ENCODE measurements around the gene ANKRD52.

ANKRD52 gene

GRCh38 chr12:56257071-56257470, 1.1 kb downstream of the ANKRD52 start:
- H3K9me3 ChIP-seq (ENCODE audit: insufficient read depth, low read length) = no peaks in the 10 kb centered on the region
- H3K27me3 ChIP-seq (ENCODE audit: low read depth, low read length) = no peaks in the 10 kb centered on the region
- TF ChIP-seq, protein P1, sequence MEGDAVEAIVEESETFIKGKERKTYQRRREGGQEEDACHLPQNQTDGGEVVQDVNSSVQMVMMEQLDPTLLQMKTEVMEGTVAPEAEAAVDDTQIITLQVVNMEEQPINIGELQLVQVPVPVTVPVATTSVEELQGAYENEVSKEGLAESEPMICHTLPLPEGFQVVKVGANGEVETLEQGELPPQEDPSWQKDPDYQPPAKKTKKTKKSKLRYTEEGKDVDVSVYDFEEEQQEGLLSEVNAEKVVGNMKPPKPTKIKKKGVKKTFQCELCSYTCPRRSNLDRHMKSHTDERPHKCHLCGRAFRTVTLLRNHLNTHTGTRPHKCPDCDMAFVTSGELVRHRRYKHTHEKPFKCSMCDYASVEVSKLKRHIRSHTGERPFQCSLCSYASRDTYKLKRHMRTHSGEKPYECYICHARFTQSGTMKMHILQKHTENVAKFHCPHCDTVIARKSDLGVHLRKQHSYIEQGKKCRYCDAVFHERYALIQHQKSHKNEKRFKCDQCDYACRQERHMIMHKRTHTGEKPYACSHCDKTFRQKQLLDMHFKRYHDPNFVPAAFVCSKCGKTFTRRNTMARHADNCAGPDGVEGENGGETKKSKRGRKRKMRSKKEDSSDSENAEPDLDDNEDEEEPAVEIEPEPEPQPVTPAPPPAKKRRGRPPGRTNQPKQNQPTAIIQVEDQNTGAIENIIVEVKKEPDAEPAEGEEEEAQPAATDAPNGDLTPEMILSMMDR (IDR thresholded peaks at IDR 0.05; ENCODE audit: low read depth, low read length) = no peak
- no peak for TF ChIP-seq EZH2phosphoT487 (IDR thresholded peaks at IDR 0.05; ENCODE audit: low read depth)

DNA sequence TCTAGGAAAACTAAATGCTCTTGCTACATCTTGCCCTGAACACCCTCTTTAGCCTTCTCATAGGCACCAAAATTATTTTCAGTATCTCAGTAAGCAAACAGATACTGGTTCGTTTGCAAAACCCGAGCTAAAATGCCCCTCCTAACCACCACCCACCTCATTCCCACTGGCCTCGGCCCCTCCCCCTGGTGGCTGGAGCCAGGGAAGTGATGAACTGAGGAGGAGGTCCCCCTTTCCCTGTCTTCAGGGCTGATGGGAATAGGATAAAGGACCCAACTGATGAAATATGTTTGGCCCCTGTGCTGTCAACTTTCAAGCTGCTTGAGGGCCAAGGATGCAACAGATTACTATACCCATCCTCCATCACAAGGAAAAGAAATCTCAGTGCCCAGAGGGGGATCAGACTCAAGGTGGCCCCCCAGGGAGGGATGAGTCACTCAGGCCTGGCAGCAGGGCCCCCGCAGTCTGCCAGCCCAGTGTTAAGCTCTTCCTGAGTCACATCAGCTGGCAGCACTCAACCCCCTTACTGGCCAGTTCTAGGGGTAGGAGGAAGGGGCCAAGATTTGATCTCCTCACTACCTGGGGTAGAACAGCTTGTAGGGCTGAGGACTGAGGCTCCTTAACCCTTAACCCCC, 1.7 kb downstream of the ANKRD52 start:
- Histone ChIP-seq H4K20me1 (ENCODE audit: insufficient read depth, low read length) (no peaks in the 10 kb centered on the region), H3K4me1 (ENCODE audit: low read length) (peaks cover 10% of the 10 kb centered on the region), H3K27me3 (ENCODE audit: low read depth, low read length) (no peaks in the 10 kb centered on the region), H3K4me2 (ENCODE audit: low read length) (no peak overlapping the region), H3K27ac (ENCODE audit: low read length) (no peak overlapping the region), H3K9me3 (ENCODE audit: insufficient read depth, low read length) (no peaks in the 10 kb centered on the region), H3K36me3 (replicated peaks; ENCODE audit: low read depth, low read length) (peaks cover 48% of the 10 kb centered on the region), H3K4me3 (ENCODE audit: low read length) (no peak overlapping the region), H2AFZ (ENCODE audit: low read depth, low read length) (no peak overlapping the region), H3K9ac (ENCODE audit: low read length) (no peak overlapping the region), H3K79me2 (ENCODE audit: low read length) (peaks cover 21% of the 10 kb centered on the region)
- TF ChIP-seq, protein P1 (IDR thresholded peaks at IDR 0.05; ENCODE audit: low read depth, low read length) = no peak
- no peak for TF ChIP-seq EZH2phosphoT487 (IDR thresholded peaks at IDR 0.05; ENCODE audit: low read depth)

More at GRCh38 chr12:56257071-56257470, 1.1 kb downstream of the ANKRD52 start:
- Histone ChIP-seq H2AFZ (ENCODE audit: low read depth, low read length) (no peak overlapping the region), H3K36me3 (replicated peaks; ENCODE audit: low read depth, low read length) (peaks cover 43% of the 10 kb centered on the region), H3K4me1 (ENCODE audit: low read length) (peaks cover 10% of the 10 kb centered on the region), H3K4me3 (ENCODE audit: low read length) (peak overlapping the region; percentile 84), H3K4me2 (ENCODE audit: low read length) (peak overlapping the region; percentile 94), H3K79me2 (ENCODE audit: low read length) (peaks cover 21% of the 10 kb centered on the region), H3K9ac (ENCODE audit: low read length) (peak overlapping the region; percentile 83), H4K20me1 (ENCODE audit: insufficient read depth, low read length) (no peaks in the 10 kb centered on the region), H3K27ac (ENCODE audit: low read length) (no peak overlapping the region)

- Histone ChIP-seq H4K20me1 (ENCODE audit: insufficient read depth, low read length) (no peaks in the 10 kb centered on the region), H3K4me2 (ENCODE audit: low read length) (no peak overlapping the region), H3K9ac (ENCODE audit: low read length) (no peak overlapping the region), H2AFZ (ENCODE audit: low read depth, low read length) (no peak overlapping the region), H3K4me1 (ENCODE audit: low read length) (peaks cover 10% of the 10 kb centered on the region), H3K27me3 (ENCODE audit: low read depth, low read length) (no peaks in the 10 kb centered on the region), H3K79me2 (ENCODE audit: low read length) (peaks cover 21% of the 10 kb centered on the region), H3K36me3 (replicated peaks; ENCODE audit: low read depth, low read length) (peaks cover 48% of the 10 kb centered on the region), H3K9me3 (ENCODE audit: insufficient read depth, low read length) (no peaks in the 10 kb centered on the region), H3K27ac (ENCODE audit: low read length) (no peak overlapping the region), H3K4me3 (ENCODE audit: low read length) (no peak overlapping the region)
- no peak for TF ChIP-seq EZH2phosphoT487 (IDR thresholded peaks at IDR 0.05; ENCODE audit: low read depth)
- TF ChIP-seq, protein P1 (IDR thresholded peaks at IDR 0.05; ENCODE audit: low read depth, low read length) = no peak
These were observed 2.5 kb downstream of the ANKRD52 start for GRCh38 chr12:56255671-56256070.

DNA sequence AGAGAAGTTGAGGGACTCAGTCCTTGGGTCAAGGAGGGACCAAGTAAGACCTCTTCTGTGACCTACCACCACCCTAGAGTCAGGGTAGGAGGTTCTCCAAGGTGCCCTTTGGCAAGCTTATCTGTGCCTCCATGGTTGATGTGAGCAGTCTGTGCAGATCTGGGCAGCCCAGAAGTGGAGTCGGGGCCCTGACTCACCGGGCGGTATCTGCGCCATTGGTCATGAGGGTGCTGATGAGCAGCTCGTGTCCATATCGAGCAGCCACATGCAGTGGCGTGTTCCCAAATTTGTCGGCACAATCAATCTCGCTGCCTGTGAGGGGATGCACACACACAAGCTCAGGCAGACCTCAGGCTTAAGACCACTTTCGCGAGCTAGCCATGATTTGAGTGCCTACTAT, 5.1 kb downstream of the ANKRD52 start:
- Histone ChIP-seq H3K36me3 (replicated peaks; ENCODE audit: low read depth, low read length) (peaks cover 57% of the 10 kb centered on the region), H4K20me1 (ENCODE audit: insufficient read depth, low read length) (no peaks in the 10 kb centered on the region), H3K79me2 (ENCODE audit: low read length) (peaks cover 21% of the 10 kb centered on the region)

More for the DNA sequence above, 5.1 kb downstream of the ANKRD52 start:
- Histone ChIP-seq H3K9me3 (ENCODE audit: insufficient read depth, low read length) (no peaks in the 10 kb centered on the region), H2AFZ (ENCODE audit: low read depth, low read length) (no peak overlapping the region), H3K4me3 (ENCODE audit: low read length) (no peak overlapping the region), H3K27ac (ENCODE audit: low read length) (no peak overlapping the region), H3K4me1 (ENCODE audit: low read length) (peaks cover 6% of the 10 kb centered on the region), H3K27me3 (ENCODE audit: low read depth, low read length) (no peaks in the 10 kb centered on the region), H3K4me2 (ENCODE audit: low read length) (no peak overlapping the region), H3K9ac (ENCODE audit: low read length) (no peak overlapping the region)
- no peak for TF ChIP-seq EZH2phosphoT487 (IDR thresholded peaks at IDR 0.05; ENCODE audit: low read depth)
- TF ChIP-seq, protein P1 (IDR thresholded peaks at IDR 0.05; ENCODE audit: low read depth, low read length) = no peak

Measured in OCI-LY3 (cell line).